Transverse colon (tissue), 3 donors: ENCODE measurements around the gene SULT1C3.

Experiments
- POLR2A ChIP-seq: fragments of 450-650 bp; IDR thresholded peaks from one replicate; pipeline ENCODE4 v1.6.1; 2016; ENCODE audit warnings: antibody characterized with exemption, mild to moderate bottlenecking, moderate library complexity
- TF ChIP-seq, protein P1 (sequence below), 5 experiments: fragments of 200-600 bp in 3 of 5; fragments of 450-650 bp in 2 of 5; sonication (generic) in 3 of 5; IDR thresholded peaks; 1 replicate in 2 of 5; 2 replicates in 3 of 5; pipeline ENCODE4 v1.5.1; 2016 to 2017; ENCODE audit warnings: antibody characterized with exemption in 5 of 5, inconsistent platforms in 3 of 5, mild to moderate bottlenecking in 2 of 5, moderate library complexity in 1 of 5

DNA sequence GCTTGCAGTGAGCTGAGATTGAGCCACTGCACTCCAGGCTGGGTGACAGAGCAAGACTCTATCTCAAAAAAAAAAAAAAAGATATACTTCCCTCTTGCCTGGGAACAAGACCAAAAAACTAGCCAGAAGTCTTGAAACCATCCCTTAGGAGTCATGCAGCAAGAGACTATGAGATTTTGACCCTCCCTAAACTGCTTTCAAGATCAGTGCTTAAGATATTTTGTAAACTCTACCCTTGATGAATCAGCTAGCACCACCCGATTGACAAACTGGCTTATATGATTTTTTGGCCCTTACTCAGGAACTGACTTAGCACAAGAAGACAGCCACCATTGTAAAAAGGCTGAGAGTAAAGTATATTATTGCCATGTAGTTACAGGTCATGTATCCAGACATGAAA is 3.8 kb downstream of the SULT1C3 start:
- TF ChIP-seq, protein P1, sequence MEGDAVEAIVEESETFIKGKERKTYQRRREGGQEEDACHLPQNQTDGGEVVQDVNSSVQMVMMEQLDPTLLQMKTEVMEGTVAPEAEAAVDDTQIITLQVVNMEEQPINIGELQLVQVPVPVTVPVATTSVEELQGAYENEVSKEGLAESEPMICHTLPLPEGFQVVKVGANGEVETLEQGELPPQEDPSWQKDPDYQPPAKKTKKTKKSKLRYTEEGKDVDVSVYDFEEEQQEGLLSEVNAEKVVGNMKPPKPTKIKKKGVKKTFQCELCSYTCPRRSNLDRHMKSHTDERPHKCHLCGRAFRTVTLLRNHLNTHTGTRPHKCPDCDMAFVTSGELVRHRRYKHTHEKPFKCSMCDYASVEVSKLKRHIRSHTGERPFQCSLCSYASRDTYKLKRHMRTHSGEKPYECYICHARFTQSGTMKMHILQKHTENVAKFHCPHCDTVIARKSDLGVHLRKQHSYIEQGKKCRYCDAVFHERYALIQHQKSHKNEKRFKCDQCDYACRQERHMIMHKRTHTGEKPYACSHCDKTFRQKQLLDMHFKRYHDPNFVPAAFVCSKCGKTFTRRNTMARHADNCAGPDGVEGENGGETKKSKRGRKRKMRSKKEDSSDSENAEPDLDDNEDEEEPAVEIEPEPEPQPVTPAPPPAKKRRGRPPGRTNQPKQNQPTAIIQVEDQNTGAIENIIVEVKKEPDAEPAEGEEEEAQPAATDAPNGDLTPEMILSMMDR (IDR thresholded peaks at IDR 0.05), result no peak
- TF ChIP-seq POLR2A, result no peak
